Measurements from ENCODE around the gene SLC49A4. TPM values are rescaled to one million over a fixed set of nuclear protein-coding genes. Genes with fewer than 3 reads are reported as not detected.

Gene SLC49A4
- total and polyA plus RNA-seq, 2 experiments from 2014 or later, result 39.1 to 59.2 TPM

DNA sequence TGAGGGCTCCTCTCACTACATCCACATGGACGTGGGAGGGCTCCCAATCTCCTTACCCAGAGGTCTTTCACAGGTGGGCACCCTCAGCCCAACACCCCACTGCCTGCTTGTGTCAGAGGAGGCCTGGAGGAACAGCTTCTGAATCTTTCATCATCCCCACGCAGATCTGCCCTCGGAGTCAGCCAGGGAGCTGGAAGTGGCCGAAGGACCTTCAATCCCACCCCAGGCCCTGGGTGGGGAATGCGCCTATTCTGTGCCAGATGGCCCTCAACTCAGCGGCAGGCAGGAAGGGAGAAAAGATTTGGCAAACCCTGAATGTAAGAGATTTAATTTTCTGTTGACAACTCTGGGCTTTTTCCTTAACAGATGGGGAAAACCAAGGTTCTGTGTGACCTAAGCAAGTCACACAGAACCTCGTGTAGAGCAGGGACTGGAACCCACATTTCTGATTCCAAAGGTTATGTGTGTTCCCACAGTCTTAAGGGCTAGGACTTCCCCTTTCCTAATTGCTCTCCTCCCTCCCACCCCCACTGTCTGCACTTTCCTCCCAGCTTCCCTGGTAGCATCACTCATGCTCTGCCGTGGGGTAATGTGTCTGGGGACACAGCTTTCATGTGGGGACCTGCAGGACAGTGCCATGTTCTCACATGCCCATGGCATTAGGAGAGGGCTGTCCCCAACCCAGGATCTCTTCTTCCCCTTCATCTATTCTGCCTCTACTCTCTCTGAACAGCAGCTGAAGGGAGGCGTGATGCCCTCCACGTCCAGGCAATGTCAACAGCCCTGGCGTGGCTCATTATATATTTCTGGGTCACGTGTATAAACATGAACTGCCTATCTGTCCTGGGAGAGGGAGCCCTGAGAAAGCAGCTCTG, 134.6 kb downstream of the SLC49A4 start:
- no peaks in the 10 kb centered on the region for H3K9me2 ChIP-seq (replicated peaks; ENCODE audit: insufficient read depth)
- H3K36me3 ChIP-seq (replicated peaks; ENCODE audit: insufficient read depth, low read depth), result no peaks in the 10 kb centered on the region
- H4K20me1 ChIP-seq (ENCODE audit: insufficient read depth, poor library complexity, severe bottlenecking), result no peaks in the 10 kb centered on the region
- no peak overlapping the region for H3K4me3 ChIP-seq
- TF ChIP-seq CTCF (IDR thresholded peaks at IDR 0.05; ENCODE audit: poor library complexity), result no peak
- TF ChIP-seq EZH2phosphoT487 (IDR thresholded peaks at IDR 0.05; ENCODE audit: low read depth, severe bottlenecking, unreplicated experiment), result no peak
- no peak for TF ChIP-seq EZH2 (IDR thresholded peaks at IDR 0.05; ENCODE audit: borderline replicate concordance)
- no peak overlapping the region for H3K27ac ChIP-seq
- no peak overlapping the region for H2AFZ ChIP-seq
- no peak for DNase-seq (ENCODE audit: low spot score)
- H3K79me2 ChIP-seq, result no peaks in the 10 kb centered on the region
- H3K27me3 ChIP-seq, result peaks cover 3% of the 10 kb centered on the region
- peaks cover 6% of the 10 kb centered on the region for H3K4me1 ChIP-seq (ENCODE audit: insufficient read depth)
- H3K4me2 ChIP-seq, result no peak overlapping the region
- 67% methylated on average over 12 of the region's 12 CpGs for WGBS (ENCODE audit: low lambda C conversion rate, missing lambda C conversion rate)
- no peaks in the 10 kb centered on the region for H3K9me3 ChIP-seq (ENCODE audit: low read depth)

GRCh38 chr3:122930063-122930997, 135.5 kb downstream of the SLC49A4 start:
- Histone ChIP-seq H4K20me1 (ENCODE audit: insufficient read depth, poor library complexity, severe bottlenecking) (no peaks in the 10 kb centered on the region), H3K4me3 (no peak overlapping the region), H3K4me2 (no peak overlapping the region), H3K27ac (no peak overlapping the region), H2AFZ (no peak overlapping the region), H3K9me2 (replicated peaks; ENCODE audit: insufficient read depth) (no peaks in the 10 kb centered on the region), H3K9me3 (ENCODE audit: low read depth) (no peaks in the 10 kb centered on the region), H3K36me3 (replicated peaks; ENCODE audit: insufficient read depth, low read depth) (no peaks in the 10 kb centered on the region), H3K27me3 (no peaks in the 10 kb centered on the region), H3K79me2 (no peaks in the 10 kb centered on the region), H3K4me1 (ENCODE audit: insufficient read depth) (peaks cover 6% of the 10 kb centered on the region)
- WGBS (ENCODE audit: low lambda C conversion rate, missing lambda C conversion rate), result 72% methylated on average over 14 of the region's 14 CpGs
- DNase-seq (ENCODE audit: low spot score), result no peak
- TF ChIP-seq EZH2 (IDR thresholded peaks at IDR 0.05; ENCODE audit: borderline replicate concordance) (no peak), CTCF (IDR thresholded peaks at IDR 0.05; ENCODE audit: poor library complexity) (no peak), EZH2phosphoT487 (IDR thresholded peaks at IDR 0.05; ENCODE audit: low read depth, severe bottlenecking, unreplicated experiment) (no peak)

Other genes starting within 250 kb of the SLC49A4 start
- gene PARP9, start 230.8 kb upstream of the SLC49A4 start, total RNA-seq, result 24.7 and 29.8 TPM in 2 replicates
- gene PARP9, start 230.8 kb upstream of the SLC49A4 start, polyA plus RNA-seq, result 15.0 and 17.5 TPM in 2 replicates
- 27.2 and 27.7 TPM in 2 replicates for gene DTX3L, start 230.7 kb upstream of the SLC49A4 start, total RNA-seq
- gene DTX3L, start 230.7 kb upstream of the SLC49A4 start, polyA plus RNA-seq, result 6.2 and 10.6 TPM in 2 replicates
- 0.32 and 0.63 TPM in 2 replicates for gene PARP15, start 217.4 kb upstream of the SLC49A4 start, total RNA-seq
- gene PARP15, start 217.4 kb upstream of the SLC49A4 start, polyA plus RNA-seq, result 0.30 and 0.58 TPM in 2 replicates
- gene PARP14, start 114.2 kb upstream of the SLC49A4 start, total RNA-seq, result 27.7 and 33.1 TPM in 2 replicates
- 8.5 TPM in 2 replicates for gene PARP14, start 114.2 kb upstream of the SLC49A4 start, polyA plus RNA-seq
- gene HSPBAP1, start 1.2 kb upstream of the SLC49A4 start, total RNA-seq, result 7.9 and 11.0 TPM in 2 replicates
- 6.2 and 9.3 TPM in 2 replicates for gene HSPBAP1, start 1.2 kb upstream of the SLC49A4 start, polyA plus RNA-seq
- 0.88 and 1.4 TPM in 2 replicates for gene SEMA5B, start 232.7 kb downstream of the SLC49A4 start, total RNA-seq
- gene SEMA5B, start 232.7 kb downstream of the SLC49A4 start, polyA plus RNA-seq, result 1.8 and 4.2 TPM in 2 replicates

Data from hepatocyte (in vitro differentiated cells).